GM18951 (cell line): ENCODE measurements around the gene MMP15.
"Not testable (repeated sequence)": the region's sequence is repeated elsewhere in the genome, so short reads cannot be mapped to it uniquely, and the experiment has no call there.

Source experiments
- POLR2A ChIP-seq: IDR thresholded peaks from 4 replicates; pipeline ENCODE4 v1.6.1; 2011; ENCODE audit warnings: mild to moderate bottlenecking; ENCODE audit not compliant: insufficient read length, insufficient read depth; ENCODE audit errors: extremely low read depth
- in situ Hi-C: fragments of 300-500 bp; cut with MboI; formaldehyde crosslinking; loops from one replicate; pipeline ENCODE4 v1.12.0; 2022; ENCODE audit warnings: low sequenced_read_pairs, mixed read lengths, inconsistent platforms; ENCODE audit not compliant: unreplicated experiment

MMP15 gene

DNA sequence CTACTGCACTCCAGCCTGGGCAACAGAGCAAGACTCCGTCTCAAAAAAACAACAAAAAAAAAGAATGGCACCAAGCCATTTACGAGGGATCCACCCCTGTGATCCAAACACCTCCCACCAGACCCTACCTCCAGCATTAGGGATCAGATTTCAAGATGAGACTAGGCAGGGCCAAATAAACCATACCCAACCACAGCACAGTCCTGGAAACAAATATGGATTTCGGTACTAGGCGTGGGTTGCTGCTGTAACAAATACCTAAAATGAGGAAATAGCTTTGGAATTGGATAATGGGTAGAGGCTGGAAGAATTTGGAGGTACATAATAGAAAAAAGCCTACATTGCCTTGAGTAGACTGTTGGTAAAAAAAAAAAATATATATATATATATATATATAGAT is 49.1 kb downstream of the MMP15 start:
- in situ Hi-C loops = no loop called here
- no peak for TF ChIP-seq POLR2A

DNA sequence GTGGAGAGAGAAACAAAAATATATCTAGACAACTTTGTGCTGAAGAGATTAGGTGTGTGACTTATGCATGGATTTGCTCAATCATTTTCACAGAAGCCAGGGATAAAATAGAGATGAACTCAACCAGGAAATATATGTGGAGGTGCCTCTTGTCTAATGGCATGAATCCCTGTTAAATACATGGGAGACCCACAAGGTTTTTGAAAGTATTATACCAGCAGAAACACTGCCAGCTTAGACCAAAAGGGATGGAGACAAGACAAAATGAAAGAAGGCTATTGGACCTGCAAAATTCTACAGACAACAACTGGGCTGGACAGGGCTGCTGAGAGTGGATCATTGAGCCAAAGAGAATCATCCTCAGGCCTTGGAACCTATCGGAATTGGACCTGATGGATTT is 51.0 kb downstream of the MMP15 start:
- in situ Hi-C loops = no loop called here
- TF ChIP-seq POLR2A = no peak

- TF ChIP-seq POLR2A = no peak
Observed at GRCh38 chr16:58077796-58078195, 52.2 kb downstream of the MMP15 start.

DNA sequence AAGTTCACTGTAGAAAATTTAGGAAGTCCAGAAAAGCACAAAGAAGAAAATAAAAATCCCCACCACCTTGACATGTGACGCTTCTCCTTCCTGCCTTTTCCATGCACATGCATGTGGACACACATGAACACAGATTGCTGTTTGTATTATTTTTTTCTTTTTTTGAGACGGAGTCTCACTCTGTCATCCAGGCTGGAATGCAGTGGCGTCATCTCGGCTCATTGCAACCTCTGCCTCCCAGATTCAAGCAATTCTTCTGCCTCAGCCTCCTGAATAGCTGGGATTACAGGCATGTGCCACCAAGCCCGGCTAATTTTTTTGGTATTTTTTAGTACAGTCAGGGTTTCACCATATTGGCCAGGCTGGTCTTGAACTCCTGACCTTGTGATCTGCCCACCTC is 55.1 kb downstream of the MMP15 start:
- in situ Hi-C loops = not testable (repeated sequence)

More at GRCh38 chr16:58077796-58078195, 52.2 kb downstream of the MMP15 start:
- in situ Hi-C loops = no loop called here

DNA sequence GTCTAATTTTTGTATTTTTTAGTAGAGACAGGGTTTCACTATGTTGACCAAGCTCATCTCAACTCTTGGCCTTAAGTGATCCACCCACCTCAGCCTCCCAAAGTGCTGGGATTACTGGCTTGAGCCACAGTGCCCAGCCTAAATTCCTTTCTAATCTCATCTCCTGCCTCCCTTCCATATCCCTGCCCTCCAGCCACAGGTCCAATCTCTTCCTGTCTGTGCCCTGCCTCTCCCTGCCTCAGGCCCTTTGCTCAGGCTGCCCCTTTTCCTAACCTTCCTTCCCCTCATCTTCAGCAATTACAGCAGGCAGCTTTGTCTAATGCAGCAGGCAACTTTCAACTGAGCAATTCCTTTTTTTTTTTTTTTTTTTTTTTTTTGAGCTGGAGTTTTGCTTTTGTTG is 56.8 kb downstream of the MMP15 start:
- no peak for TF ChIP-seq POLR2A
- in situ Hi-C loops = no loop called here

DNA sequence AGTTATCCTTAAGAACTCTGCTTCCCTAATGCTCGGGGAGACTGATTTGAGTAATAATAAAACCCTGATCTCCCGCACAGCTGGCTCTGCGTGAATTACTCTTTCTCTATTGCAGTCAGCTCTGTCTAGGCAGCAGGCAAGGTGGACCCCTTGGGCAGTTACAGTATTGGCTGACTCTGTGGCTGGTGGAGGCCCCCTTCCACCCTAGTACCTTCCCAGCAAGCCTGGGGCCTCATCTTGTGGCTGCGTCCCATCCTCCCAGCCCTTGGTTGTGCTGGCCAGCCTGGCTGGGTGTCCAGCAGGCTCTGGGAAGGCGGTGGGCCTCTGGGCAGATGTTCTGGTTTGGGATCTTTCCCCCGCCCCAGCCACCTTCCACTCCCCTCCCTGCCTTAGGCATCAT is 59.1 kb downstream of the MMP15 start:
- no peak for TF ChIP-seq POLR2A
- in situ Hi-C loops = no loop called here

DNA sequence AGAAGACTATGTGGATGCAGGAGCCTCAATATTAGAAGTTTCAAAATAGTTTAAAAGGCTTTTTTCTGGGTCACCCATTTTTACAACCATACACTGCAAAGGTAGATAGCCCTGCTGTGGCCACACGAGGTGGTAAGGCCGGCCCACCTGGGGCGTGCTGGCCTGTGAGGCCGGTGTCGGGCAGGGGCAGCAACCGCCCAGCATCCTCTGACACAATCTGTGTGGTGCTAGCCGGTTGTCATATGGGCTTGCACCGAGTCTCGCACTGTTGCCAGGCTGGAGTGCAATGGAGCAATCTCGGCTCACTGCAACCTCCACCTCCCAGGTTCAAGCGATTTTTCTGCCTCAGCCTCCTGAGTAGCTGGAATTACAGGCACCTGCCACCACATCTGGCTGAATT is 59.6 kb downstream of the MMP15 start:
- TF ChIP-seq POLR2A = no peak

DNA sequence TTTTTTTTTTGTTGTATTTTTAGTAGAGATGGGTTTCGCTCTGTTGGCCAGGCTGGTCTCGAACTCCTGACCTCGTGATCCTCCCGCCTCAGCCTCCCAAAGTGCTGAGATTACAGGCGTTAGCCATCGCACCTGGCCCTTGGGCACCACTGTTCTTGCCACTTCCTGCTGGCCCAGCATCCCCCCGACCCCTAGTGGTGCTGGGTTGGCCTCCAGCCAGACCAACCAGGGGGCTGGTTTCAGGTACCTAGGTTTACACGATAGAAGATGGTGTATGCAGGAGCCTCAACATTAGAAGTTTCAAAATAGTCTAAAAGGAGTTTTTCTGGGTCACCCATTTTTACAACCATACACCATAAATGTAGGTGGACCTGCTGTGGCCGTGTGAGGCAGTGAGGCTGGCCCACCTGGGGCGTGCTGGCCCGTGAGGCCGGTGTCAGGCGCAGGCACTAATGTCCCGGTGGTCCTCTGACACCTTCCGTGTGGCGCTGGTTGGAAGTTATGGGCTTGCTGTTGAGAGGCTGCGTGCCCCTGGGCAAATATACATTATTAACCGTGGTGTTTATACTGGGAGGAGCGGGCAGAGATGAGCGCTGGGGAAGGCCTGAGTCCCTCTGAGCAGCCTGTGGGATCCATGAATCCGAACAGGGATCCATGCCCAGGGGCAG is 60.2 kb downstream of the MMP15 start:
- no peak for TF ChIP-seq POLR2A
- in situ Hi-C loops = no loop called here

More for the DNA sequence above, 59.6 kb downstream of the MMP15 start:
- in situ Hi-C loops = no loop called here

DNA sequence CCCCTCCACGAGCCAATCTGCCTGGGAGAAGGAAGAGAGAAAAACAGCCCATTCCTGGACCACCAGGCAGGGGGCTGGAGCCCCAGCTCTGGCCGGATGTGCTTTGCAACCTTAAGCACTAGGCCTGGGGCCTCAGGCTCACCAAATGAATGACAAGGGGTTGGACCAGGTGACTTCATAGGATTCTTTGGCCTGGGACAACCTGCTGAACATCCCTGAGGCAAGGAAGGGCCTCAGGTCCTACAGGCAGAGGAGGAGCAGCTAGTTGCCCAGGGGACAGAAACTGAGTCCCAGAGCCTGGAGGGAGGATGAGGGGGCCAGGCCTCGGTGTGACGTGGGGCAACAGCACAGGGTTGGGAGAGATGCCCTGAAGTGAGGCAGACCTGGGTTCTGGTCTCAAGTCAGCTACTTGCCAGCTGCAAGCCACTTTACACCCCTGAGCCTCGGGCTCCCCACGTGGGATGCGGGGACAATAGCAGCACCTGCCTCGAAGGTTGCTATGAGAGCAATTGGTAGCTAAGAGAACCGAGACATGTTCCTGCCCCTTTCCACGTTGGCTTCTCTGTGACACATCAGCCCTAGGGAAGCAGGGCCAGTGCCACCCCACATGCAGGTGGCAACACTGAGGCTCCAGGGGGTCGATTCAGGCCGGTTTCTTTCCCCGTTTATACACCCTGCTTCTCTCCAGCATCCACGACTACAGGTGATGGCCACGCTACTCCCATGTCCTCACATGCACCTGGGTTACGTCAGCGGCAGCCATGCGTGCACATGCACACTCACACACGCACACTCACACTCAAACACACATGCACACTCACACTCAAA is 61.0 kb downstream of the MMP15 start:
- in situ Hi-C loops = no loop called here
- no peak for TF ChIP-seq POLR2A

DNA sequence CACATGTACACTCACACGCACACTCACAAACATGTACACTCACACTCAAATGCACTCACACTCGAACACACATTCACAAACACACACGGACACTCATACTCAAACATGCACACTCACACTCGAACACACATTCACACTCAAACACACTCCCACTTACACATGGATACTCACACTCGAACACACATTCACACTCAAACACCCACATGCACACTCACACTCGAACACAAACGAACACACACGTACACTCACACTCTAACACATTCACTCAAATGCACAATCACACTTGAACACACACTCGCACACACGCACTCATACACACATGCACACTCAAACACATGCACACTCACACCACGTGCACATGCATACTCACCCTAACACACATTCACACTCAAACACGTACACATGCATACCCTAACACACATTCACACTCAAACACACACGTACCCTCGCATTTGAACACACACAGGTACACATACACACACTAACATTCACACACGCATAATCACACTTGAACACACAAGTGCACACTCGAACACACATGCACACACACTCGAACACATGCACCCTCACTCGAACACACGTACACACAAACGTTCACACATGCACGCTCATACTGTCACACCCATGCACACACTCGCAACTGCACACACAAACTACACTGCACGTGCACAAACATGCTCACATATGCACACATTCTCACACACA is 61.8 kb downstream of the MMP15 start:
- no peak for TF ChIP-seq POLR2A
- in situ Hi-C loops = no loop called here

GRCh38 chr16:58088091-58088490 is 62.5 kb downstream of the MMP15 start:
- in situ Hi-C loops = no loop called here
- TF ChIP-seq POLR2A = no peak

DNA sequence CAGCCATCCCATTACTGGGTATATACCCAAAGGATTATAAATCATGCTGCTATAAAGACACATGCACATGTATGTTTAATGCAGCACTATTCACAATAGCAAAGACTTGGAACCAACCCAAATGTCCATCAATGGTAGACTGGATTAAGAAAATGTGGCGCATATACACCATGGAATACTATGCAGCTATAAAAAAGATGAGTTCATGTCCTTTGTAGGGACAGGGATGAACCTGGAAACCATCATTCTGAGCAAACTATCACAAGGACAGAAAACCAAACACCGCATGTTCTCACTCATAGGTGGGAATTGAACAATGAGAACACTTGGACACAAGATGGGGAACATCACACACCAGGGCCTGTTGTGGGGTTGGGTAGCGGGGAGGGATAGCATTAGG is 64.8 kb downstream of the MMP15 start:
- in situ Hi-C loops = not testable (repeated sequence)

DNA sequence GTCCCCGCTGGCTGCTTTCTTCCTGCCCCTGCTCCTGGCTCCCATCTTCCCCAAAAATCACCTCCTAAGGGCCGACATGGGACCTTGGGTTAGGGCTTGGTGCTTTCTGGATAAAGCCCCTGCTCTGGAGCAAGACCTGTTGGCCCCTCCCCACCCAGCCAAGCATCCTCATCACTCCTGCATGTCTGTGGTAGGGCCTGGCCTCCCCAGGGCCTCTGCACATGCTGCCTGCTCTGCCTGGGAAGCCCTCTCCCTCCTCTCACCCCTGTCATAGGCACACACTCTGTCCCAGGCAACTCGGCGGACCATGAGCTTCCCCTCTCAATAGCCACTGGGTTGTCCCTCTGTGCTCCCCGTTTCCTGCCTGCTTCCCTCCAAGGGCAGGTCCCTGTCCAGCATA is 68.5 kb downstream of the MMP15 start:
- in situ Hi-C loops = no loop called here
- no peak for TF ChIP-seq POLR2A
